Bone marrow (tissue), 2 donors: ENCODE results near the gene PPP6R3.

Experiments used
- DNase-seq, 2 donors: peaks; one replicate each; lab custom pipeline; 2025; lab: John Stamatoyannopoulos, UW

The PPP6R3 gene

GRCh38 chr11:68651985-68652682 lies 191.6 kb downstream of the PPP6R3 start:
- DNase-seq = no peak

- DNase-seq = no peak
Measured at GRCh38 chr11:68652683-68653156, 192.2 kb downstream of the PPP6R3 start.

- DNase-seq = no peak
Measured at GRCh38 chr11:68653486-68654430, 193.2 kb downstream of the PPP6R3 start.

- no peak for DNase-seq
Measured at GRCh38 chr11:68654978-68655377, 194.4 kb downstream of the PPP6R3 start.

- no peak for DNase-seq
Measured at GRCh38 chr11:68655406-68655805, 194.9 kb downstream of the PPP6R3 start.

- no peak for DNase-seq
Measured at GRCh38 chr11:68655806-68656205, 195.3 kb downstream of the PPP6R3 start.

- no peak for DNase-seq
Measured at GRCh38 chr11:68657021-68657780, 196.6 kb downstream of the PPP6R3 start.

GRCh38 chr11:68658097-68658496 lies 197.5 kb downstream of the PPP6R3 start:
- no peak for DNase-seq

GRCh38 chr11:68658661-68659060 lies 198.1 kb downstream of the PPP6R3 start:
- no peak for DNase-seq

- DNase-seq = no peak
Measured at GRCh38 chr11:68659158-68659921, 198.8 kb downstream of the PPP6R3 start.

GRCh38 chr11:68660066-68660810 lies 199.7 kb downstream of the PPP6R3 start:
- DNase-seq = no peak

GRCh38 chr11:68661014-68661413 lies 200.5 kb downstream of the PPP6R3 start:
- no peak for DNase-seq

GRCh38 chr11:68661697-68662603 lies 201.4 kb downstream of the PPP6R3 start:
- no peak for DNase-seq

- no peak for DNase-seq
Measured at GRCh38 chr11:68663482-68664010, 203.0 kb downstream of the PPP6R3 start.

- DNase-seq = no peak
Measured at GRCh38 chr11:68664141-68664540, 203.6 kb downstream of the PPP6R3 start.

- DNase-seq = no peak
Measured at GRCh38 chr11:68664906-68665305, 204.4 kb downstream of the PPP6R3 start.
